CD4-positive, alpha-beta T cell treated with Interleukin-4 for 1 hour (primary cell): ENCODE measurements around the gene CRNN.

ENCODE experiments used
- DNase-seq, 2 donors: peaks; one replicate each; pipeline ENCODE4 v3.0.0-alpha.2; 2020 to 2022

Gene CRNN

GRCh38 chr1:152415454-152416227 lies 1.6 kb upstream of the CRNN start:
- no peak for DNase-seq

- DNase-seq = no peak
Measured at GRCh38 chr1:152412756-152413155, 1.3 kb downstream of the CRNN start.

GRCh38 chr1:152411134-152411533 lies 2.9 kb downstream of the CRNN start:
- no peak for DNase-seq

GRCh38 chr1:152410599-152410998 lies 3.5 kb downstream of the CRNN start:
- no peak for DNase-seq

DNA sequence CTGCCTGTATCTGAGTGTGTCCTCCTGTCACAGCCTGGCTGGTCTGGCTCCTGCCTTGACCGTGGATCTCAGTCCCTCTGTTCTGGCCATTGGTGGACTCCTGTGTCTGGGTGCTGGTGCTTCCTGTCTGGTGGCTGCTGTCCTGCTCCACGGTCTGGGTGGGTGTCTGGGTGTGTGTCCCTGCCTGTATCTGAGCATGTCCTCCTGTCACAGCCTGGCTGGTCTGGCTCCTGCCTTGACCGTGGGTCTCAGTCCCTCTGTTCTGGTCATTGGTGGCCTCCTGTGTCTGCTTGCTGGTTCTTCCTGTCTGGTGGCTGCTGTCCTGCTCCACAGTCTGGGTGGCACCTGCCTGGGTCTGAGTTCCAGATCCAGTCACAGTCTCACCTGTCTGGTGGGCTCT lies 4.0 kb downstream of the CRNN start:
- no peak for DNase-seq

GRCh38 chr1:152408664-152409063 lies 5.4 kb downstream of the CRNN start:
- DNase-seq = no peak

DNA sequence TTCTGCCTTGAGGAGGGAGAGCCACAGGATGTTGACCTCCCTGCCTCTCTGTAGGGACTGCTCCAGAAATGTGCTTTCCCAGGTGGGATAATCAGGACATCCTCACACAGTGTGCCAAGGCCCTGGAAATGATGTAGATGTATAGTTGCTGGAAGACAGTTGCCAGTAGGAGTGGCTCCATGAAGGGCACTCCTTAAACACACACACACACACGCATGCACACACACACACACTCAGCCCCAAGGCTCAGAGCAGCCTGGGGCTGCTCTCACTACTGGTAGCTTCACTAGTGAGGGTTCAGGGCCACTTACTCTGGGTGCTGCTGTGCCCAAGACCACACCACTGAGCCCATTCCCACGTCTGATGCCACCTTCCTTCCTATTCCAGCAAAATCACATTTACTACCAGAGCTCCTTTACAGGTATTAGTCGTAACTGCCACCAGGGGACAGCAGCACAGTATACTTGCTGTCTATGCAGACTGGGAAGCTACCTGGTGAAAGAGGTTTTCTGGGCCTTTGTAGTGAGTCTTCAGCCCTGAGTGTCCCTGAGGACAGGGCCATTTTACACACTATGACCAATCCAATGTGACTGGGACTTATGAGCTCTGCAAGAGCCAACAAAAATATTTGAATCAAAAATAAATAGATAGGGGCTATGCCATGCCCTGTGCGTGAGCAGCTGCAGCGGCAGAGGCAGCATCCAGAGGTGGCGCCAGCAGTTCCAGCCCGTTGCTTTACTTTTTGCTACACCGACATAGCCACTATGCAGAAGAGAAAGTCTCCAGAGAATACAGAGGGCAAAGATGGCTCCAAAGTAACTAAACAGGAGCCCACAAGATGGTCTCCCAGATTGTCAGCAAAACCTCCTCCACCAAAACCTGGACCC lies 15.0 kb downstream of the CRNN start:
- peak in 1 of 2 donors; percentile 26 for DNase-seq

DNA sequence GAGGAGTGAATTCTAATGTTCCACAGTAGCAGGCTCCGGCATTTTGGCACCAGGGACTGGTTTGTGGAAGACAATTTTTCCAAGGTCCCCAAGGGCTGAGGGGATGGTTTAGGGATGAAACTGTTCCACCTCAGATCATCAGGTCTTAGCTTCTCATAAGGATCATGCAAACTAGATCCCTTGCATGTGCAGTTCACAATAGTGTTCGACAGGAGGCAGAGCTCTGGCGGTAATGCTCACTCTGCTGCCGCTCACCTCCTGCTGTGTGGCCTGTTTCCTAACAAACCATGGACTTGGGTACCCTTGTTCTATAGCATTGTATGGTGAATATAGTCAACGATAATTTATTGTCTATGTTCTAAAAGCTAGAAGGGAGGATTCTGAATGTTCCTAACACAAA lies 16.6 kb downstream of the CRNN start:
- DNase-seq = no peak

GRCh38 chr1:152394151-152394550 lies 19.9 kb downstream of the CRNN start:
- DNase-seq = no peak

- peak in 1 of 2 donors; percentile 67 for DNase-seq
Measured at GRCh38 chr1:152392909-152393308, 21.2 kb downstream of the CRNN start.

- DNase-seq = no peak
Measured at GRCh38 chr1:152388889-152389288, 25.2 kb downstream of the CRNN start.

GRCh38 chr1:152386940-152387339 lies 27.1 kb downstream of the CRNN start:
- DNase-seq = no peak

DNA sequence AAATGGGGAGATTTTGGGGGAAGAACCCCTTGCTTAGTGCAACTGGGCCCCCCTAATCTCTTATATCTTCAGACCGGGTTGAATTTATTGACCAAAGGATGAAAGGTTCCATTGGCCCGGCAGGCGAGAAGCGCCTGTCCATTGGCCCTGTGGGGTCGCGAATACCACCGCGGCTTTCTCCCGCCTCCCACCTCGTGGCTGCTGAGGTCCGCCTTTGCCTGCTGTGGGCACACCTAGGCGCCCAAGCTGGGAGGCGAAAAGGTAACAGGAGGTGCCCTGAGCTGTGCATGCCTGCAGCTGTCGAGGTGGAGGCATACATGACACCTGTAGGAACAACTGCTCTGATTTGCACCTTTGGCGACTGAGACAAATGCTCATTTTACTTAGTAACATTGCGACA lies 33.1 kb downstream of the CRNN start:
- DNase-seq = no peak

DNA sequence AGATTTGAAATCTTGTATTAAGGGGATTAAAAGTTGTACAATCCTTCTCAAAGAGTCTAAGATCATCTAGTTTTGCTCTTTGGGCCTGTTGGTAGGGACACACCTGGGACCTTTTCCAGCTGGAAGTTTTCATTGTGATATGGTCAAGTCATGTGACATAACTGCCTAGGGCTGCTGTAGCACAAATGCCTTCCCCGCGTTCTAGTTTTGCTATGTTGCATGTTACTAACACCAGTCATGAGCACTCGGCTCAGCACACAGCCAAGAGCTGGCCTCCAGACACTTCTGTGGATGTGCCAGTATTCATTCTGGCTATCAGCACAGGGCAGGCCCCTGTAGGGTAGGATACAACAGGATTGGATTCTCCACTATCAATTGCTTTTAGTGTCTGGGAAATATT lies 39.6 kb downstream of the CRNN start:
- DNase-seq = no peak

GRCh38 chr1:152372672-152373071 lies 41.4 kb downstream of the CRNN start:
- DNase-seq = no peak

- no peak for DNase-seq
Measured at GRCh38 chr1:152367436-152367835, 46.6 kb downstream of the CRNN start.

GRCh38 chr1:152359906-152360305 lies 54.2 kb downstream of the CRNN start, which contains the start of gene FLG2:
Gene FLG2 (minus strand): TSS chr1:152360006. CDS start chr1:152358884, 1,122 bp downstream.
- no peak for DNase-seq
